ENCODE measurements around the gene SH3BP2. TPM values are rescaled to one million over a fixed set of nuclear protein-coding genes. Genes with fewer than 3 reads are reported as not detected.
"Not testable (repeated sequence)": the region's sequence is repeated elsewhere in the genome, so short reads cannot be mapped to it uniquely, and the experiment has no call there.

The SH3BP2 gene
- total RNA-seq, 1 donor from 2014 or later: 25.6 TPM

DNA sequence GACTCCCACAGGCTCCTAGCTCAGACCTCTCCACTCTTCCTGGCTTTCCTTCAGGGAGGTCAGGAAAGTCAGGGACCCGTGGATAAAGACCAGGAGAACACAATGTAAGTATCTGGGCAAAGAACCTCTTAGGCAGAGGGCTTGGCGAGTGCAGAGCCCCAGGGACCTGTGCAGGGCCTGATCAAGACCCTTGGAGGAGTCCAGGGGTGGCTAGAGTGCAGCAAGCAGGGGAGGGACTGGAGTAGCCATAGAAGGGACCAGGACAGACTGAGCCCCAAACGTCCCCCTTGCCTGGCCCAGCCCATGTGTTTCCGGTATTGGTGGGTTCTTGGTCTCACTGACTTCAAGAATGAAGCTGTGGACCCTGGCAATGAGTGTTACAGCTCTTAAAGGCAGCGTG is 30.8 kb upstream of the SH3BP2 start:
- intact Hi-C loops (cut with micrococcal nuclease): loop anchor here (10.0 kb wide), 1 partner anchor 53 kb away; no protein-coding TSS in a partner anchor
- ATAC-seq (no peak), DNase-seq (no peak)

DNA sequence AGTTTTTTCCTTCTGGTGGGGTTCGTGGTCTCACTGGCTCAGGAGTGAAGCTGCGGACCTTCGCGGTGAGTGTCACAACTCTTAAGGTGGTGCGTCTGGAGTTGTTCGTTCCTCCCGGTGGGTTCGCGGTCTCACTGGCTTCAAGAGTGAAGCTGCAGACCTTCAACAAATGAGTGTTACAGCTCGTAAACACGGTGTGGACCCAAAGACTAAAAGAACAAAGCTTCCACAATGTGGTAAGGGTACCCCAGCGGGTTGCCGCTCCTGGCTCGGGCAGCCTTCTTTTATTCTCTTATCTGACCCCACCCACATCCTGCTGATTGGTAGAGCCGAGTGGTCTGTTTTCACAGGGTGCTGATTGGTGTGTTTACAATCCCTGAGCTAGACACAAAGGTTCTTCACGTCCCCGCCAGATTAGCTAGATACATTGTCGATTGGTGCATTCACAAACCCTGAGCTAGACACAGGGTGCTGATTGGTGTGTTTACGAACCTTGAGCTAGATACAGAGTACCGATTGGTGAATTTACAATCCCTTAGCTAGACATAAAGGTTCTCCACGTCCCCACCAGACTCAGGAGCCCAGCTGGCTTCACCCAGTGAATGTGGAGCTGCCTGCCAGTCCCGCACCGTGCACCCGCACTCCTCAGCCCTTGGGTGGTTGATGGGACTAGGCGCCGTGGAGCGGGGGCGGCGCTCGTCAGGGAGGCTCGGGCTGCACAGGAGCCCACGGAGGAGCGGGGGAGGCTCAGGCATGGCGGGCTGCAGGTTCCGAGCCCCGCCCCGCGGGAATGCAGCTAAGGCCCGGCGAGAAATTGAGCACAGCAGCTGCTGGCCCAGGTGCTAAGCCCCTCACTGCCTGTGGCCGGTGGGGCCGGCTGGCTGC is 30.2 kb upstream of the SH3BP2 start:
- intact Hi-C loops (cut with micrococcal nuclease): loop anchor here (10.0 kb wide), 1 partner anchor 52 kb away; no protein-coding TSS in a partner anchor
- not testable (repeated sequence) for ATAC-seq, DNase-seq

DNA sequence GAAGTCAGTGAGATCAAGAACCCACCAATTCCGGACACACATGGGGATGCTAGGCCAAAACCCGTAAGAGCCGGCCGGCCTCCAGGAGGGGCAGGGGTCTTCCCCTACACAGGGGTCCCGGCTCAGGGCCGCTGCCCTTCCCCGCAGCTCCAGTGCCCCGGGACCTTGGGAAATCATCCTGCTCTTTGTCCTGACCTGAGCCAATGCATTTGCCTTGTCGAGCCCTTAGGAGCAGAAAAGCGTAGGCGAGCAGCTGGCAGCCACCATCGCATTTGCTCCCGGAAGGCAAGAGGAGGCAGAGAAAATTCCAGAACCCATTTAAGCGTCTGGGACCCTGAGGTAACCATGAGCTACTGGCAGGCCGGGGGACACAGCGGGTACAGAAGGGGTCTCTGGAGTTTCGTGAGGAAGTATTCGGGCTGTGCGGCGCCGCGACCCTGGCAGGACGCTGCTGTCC is 29.3 kb upstream of the SH3BP2 start:
- intact Hi-C loops (cut with micrococcal nuclease): loop anchor here (10.0 kb wide), 1 partner anchor 51 kb away; no protein-coding TSS in a partner anchor
- peak; percentile 40 for ATAC-seq
- peak; percentile 58 for DNase-seq

DNA sequence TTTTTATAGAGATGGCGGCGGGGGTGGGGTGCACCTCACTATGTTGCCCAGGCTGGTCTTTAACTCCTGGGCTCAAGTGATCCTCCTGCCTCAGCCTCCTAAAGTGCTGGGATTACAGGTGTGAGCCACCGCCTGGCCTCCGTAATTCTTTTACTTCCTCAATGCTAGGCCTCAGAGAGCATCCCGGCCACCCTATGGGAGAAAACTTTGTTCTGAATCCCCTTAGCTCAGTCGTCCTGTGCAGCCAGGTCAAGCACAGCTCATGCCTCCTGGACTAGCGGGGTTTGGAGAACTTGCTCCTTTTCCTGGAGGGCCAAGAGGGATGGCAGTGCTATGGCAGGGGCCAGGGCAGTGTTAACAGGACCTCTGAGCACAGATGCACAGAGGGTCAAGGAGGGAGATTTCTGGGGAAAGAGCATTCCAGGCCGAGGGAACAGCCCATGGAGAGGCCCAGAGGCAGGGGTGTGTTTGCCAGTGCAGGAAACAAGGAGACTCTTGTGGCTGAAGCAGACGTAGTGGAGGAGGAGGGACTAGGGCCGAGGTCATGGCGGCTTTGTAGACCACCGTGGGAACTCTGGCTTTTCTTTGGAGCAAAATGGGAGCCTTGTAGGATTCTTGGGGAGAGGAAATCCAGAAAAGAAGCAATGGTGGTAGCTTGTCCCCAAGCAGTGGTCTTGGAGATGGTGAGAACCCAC is 26.9 kb upstream of the SH3BP2 start:
- DNase-seq: no peak

DNA sequence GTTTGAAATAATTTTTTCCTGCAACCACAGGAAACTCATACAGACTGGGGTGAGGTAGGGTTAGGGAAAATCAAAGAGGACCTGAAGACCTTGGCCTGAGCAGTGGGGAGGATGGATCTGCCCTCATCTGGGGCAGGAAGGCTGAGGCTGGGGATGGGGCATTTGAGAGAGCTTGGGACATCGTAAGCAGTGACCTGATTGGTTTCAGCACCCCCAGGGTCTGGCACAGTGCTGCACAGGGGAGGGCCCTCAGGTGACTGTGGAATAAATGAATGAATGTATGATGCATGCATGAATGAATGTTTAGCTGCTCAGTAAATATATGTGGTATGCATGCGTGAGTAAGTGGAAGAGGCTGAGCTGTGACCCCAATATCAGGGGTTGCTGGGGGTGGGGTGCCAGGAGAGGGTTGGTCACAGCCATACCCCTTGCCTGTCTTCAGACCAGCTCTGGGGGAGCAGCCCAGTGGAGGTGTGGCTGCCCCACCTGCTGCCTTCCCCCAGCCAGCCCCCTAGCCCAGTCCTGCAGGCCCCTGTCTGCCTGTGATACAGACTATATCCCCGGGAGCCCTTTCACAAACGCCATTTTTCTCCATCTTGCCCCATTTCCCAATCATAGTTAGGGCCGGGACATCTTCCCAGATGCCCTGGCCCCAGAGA is 25.7 kb upstream of the SH3BP2 start:
- no peak for ATAC-seq
- intact Hi-C loops (cut with micrococcal nuclease): loop anchor here (10.0 kb wide), 1 partner anchor 48 kb away; no protein-coding TSS in a partner anchor
- no peak for DNase-seq

More for the DNA sequence above, 26.9 kb upstream of the SH3BP2 start:
- intact Hi-C loops (cut with micrococcal nuclease): loop anchor here (10.0 kb wide), 1 partner anchor 49 kb away; no protein-coding TSS in a partner anchor
- ATAC-seq: no peak

DNA sequence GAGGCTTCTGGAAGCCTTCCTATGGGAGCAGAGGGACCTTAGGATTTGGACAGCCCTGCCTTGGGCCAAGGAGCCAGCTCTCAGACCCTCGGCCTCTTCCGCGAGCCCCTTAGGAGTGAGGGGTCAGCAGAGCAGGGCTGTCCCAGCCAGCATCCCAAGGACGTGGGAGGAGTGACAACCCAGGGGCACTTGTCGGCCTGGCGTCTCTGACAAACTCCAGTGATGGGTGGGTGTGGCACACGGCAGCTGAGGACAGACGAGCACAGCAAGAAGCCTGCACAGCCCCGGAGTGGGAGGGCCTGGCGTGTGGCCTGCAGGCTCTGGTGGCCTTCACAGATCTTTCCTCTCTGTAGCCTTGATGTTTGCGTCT is 25.2 kb upstream of the SH3BP2 start:
- peak; percentile 80 for DNase-seq
- ATAC-seq: peak; percentile 77
- intact Hi-C loops (cut with micrococcal nuclease): loop anchor here (10.0 kb wide), 1 partner anchor 47 kb away; no protein-coding TSS in a partner anchor

DNA sequence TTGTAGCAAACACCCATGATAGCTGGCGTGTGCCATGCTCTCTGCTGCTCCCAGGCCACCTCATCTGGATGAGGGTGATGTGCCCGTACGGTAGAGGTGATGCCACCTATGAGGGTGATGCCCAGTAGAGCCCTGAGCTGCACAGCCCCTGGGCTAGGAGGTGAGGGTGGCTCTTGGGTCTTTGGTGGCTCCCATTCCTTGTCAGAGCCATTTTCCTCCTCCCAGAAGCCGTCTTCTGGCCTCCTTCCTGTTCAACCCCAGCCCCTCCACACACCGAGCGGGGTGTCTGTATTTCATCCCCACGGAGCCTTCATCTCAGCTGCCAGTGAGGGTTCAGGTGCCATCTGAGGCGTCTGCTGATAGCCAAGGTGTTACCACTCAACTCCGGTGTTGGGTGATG is 24.8 kb upstream of the SH3BP2 start:
- intact Hi-C loops (cut with micrococcal nuclease): loop anchor here (10.0 kb wide), 1 partner anchor 47 kb away; no protein-coding TSS in a partner anchor
- no peak for ATAC-seq
- DNase-seq: no peak

DNA sequence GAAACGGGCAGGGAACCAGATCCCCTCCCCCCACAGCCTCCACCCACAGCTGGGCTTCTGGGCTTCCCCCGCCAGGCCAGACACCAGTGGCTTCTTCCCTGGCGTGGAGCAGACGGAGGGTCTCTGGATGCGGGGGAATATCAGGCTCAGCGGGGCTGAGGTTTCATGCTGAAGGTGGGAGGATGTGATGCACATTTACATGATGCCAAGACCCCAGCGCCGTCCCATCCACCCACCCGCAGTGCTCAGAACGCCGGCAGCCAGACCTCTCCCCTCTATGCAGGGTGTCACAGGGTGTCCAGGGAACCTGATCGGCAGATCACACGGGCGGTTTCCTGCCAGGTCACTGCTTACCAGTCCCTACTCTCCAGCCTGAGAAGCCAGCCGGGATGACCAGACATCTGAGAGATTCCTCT is 24.0 kb upstream of the SH3BP2 start:
- DNase-seq: no peak
- ATAC-seq: no peak
- intact Hi-C loops (cut with micrococcal nuclease): loop anchor here (10.0 kb wide), 1 partner anchor 46 kb away; no protein-coding TSS in a partner anchor

DNA sequence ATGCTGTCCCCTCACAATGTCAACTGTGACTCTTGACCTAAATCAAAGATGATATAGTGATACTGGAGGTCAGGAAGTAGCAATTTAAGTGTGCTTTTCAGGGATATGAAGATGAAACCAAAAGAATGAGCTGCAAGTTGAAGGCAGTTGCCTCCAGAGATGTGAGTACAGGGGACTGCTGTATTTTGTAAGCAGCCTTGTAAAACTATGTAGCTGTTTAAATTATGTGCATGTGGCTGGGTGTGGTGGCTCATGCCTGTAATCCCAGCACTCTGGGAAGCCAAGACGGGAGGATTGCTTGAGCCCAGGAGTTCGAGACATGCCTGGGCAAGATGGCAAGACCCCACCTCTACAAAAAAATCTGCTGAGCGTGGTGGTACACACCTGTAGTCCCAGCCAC is 21.6 kb upstream of the SH3BP2 start:
- no peak for ATAC-seq

DNA sequence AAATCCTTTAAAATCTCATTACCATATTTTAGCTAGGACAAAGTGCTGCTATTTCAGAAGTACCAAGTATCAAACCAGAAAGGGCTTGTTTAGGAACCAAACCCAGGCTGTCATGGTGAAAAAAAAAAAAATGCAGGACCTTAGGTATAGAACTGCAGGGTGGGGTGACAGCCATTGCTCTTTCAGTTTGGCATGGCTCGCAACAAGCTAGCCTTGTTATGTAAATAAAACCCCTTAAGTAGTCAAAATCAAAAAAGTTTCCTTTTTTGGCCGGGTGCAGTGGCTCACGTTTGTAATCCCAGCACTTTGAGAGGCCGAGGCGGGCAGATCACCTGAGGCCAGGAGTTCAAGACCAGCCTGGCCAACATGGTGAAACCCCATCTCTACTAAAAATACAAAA is 12.2 kb upstream of the SH3BP2 start:
- intact Hi-C loops (cut with micrococcal nuclease); ATAC-seq; DNase-seq: not testable (repeated sequence)

More for the DNA sequence above, 21.6 kb upstream of the SH3BP2 start:
- no peak for DNase-seq
- intact Hi-C loops (cut with micrococcal nuclease): no loop called here

DNA sequence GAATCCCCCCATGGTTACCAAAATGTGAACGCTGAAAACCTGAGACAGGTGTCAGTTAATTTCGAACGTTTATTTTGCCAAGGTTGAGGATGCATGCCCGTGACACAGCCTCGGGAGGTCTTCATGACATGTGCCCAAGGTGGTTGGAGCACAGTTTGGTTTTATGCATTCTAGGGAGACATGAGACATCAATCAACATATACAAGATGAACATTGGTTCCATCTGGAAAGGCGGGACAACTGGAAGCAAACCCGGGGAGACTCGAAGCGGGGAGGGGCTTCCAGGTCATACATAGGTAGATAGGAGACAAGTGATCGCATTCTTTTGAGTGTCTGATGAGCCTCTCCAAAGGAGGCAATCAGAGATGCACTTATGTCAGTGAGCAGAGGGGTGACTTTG is 11.0 kb upstream of the SH3BP2 start:
- ATAC-seq: no peak
- no peak for DNase-seq
- intact Hi-C loops (cut with micrococcal nuclease): no loop called here

DNA sequence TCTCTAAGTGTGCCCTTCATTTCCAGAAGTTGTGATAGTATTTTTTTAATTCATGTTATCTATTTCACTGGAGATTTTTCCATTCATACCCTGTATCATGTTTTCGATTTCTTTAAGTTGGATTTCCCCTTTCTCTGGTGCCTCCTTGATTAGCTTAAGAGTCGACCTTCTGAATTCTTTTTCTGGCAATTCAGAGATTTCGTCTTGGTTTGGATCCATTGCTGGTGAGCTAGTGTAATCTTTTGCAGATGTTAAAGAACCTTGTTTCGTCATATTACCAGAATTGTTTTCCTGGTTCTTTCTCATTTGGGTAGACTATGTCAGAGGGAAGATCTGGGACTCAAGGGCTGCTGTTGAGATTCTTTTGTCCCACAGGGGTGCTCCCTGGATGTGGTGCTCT is 9.1 kb upstream of the SH3BP2 start:
- intact Hi-C loops (cut with micrococcal nuclease): no loop called here
- DNase-seq: no peak
- ATAC-seq: no peak

DNA sequence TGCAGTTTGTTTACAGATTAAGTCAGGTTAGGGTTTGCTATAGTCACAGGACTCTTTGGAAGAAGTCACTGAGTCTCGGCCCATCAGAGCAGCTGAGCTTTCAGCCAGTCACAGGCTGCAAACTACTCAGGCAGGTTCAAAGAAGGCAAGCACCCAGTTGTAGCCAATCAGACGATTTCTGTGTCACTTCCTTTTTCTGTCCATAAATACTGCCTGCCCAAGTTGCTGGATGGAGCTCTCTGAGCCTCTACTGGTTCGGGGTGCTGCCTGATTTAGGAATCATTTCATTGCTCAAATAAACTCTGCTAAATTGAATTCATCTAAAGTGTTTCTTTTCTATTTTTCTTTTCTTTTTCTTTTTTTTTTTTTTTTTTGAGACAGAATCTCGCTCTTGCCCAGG is 7.3 kb upstream of the SH3BP2 start:
- ATAC-seq: peak; percentile 10
- DNase-seq: peak; percentile 24
- intact Hi-C loops (cut with micrococcal nuclease): no loop called here

DNA sequence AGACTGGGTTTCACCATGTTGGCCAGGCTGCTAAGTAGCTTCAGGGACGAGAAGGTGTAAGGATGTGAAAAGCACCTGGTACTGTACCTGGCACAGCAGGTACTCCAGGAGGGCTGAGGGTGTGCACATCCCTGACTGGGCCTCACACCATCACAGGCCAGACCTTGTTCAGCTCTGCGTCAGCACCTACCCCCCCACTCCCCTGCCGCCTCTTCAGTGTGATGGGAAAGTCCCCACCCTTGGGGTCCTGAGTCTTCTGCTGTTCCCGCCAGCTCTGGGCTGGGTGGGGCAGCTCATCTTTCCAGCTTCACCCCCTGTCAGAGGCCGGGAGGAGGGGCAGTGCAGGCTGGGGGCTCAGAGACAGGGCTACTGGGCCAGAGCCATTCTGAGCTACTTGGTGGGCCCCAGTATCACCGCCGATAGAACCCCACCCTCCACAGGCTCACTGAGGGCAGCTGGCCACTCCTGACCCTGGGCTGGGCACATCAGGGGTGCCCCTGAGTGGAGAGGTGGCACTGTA is 6.7 kb upstream of the SH3BP2 start:
- ATAC-seq (no peak), DNase-seq (peak; percentile 20)
- intact Hi-C loops (cut with micrococcal nuclease): no loop called here

DNA sequence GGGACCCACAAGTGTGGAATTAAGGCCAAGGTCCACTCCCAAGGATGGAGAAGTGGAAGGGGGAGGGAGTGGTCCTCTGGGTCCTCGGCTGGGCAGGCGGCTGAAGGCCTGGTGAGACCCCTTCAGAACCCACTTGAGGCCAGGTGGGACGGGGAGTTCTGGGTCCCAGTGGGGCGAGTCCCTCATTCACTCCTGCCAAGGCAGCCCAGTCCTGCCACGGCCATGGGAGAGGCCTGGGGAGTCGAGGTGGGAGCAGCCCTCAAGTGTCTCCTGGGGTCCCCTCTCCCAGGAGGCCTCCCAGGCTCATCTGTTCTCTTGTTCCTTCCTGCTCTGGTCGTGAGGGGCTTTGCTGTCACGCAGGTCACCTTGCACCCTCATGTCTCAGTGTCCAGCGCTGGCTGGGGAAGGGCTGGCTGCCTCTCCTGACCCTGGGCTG is 6.1 kb upstream of the SH3BP2 start:
- DNase-seq (no peak), ATAC-seq (no peak)
- intact Hi-C loops (cut with micrococcal nuclease): no loop called here

DNA sequence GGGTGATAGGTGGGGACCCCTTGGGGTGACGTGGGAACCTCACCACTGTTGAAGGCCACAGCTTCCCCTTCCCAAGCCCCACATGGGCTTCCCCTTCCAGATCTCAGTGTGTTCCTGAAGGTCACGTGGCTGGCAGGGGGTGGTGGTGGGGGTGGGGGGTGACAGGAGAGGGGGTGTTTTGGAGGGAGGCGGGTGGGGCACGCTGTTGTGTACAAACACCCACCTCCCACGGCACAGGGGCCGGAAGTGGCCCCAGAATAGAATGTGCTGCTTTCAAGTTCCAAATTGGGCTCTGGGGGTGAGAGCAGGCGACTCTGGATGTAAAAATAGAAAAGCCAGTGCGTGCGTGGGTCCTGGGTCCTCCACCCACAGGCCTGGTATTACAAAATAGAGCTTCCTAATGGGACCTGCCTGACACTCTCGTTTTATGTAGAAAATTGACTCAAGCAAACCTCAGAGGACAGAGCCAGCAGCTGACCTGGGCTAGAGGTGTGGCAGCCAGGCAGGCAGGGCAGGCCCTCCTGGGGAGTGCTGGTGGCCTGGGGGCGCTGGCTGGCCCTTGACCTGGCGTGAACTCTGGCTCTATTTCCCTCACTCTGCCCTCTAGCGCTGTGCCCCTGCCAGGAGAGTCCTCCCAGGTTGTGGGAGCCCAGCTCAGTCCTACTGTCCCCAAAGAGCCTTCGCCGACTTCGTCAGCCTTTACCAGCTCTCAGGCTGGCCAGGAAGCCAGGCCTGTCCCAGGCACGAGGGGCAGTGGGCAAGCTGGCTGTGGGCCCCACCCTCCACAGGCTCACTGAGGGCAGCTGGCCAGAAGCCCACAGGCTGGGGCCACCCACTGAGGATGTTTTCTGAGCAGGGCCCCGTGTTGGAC is 5.4 kb upstream of the SH3BP2 start:
- intact Hi-C loops (cut with micrococcal nuclease): no loop called here
- DNase-seq (peak; percentile 71), ATAC-seq (peak; percentile 68)

DNA sequence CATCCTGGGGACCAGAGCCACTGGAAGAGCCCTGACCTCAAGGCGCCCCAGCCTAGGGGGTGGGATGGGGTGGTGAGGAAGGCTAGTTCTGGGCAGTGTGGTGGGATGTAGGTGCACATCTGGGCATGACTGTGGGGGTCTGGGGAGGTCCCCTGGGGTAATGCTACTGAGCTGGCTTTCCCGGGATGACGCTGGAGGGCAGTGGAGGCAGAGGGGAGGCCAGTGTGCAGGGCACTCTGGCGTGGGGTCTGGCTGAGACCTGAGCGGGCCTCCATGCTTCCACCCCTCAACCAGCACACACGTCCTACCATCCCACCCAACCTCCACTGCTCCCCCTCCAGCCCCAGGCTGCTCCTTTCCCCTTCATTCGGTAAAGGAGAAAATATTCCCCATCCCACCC is 4.8 kb upstream of the SH3BP2 start:
- no peak for ATAC-seq
- DNase-seq: no peak
- intact Hi-C loops (cut with micrococcal nuclease): no loop called here

DNA sequence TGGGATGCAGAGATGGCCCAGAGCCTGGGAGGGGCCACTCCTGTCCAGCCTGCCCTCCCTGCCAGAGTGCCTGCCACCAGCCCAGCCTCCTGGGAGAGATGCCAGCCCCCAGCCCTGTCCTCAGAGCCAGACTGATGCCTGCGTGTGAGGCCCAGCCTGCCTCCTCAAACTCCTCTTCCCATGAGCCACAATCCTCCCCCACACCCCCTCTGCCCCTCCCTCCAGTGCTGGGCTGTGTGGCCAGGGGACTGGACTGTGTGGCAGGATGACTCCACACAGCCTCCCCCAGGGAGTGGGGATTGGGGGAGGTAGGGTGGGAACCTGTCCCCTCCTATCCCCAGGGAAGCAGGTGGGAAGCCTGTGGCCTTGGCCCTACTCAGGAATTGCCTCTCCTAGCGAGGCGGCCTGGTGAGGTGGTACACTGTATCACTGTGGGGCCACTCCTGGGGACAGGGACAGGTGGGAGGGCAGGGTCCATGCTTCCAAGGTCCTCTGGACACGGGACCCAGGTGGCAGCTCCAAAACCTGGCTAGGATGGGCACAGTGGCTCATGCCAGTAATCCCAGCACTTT is 4.3 kb upstream of the SH3BP2 start:
- intact Hi-C loops (cut with micrococcal nuclease): no loop called here
- DNase-seq: peak; percentile 88
- ATAC-seq: peak; percentile 79
